HEK293T (cell line): ENCODE results near the gene MTX1.

ENCODE experiments used
- ELF4 ChIP-seq: fragments of 450-650 bp; IDR thresholded peaks from 2 replicates; pipeline ENCODE4 v1.6.1; 2017; ENCODE audit warnings: antibody characterized with exemption
- FOXA1 ChIP-seq: fragments of 450-650 bp; IDR thresholded peaks from 2 replicates; pipeline ENCODE4 v1.6.1; 2016; ENCODE audit warnings: mild to moderate bottlenecking
- FOXM1 ChIP-seq: fragments of 450-650 bp; IDR thresholded peaks from 2 replicates; pipeline ENCODE4 v1.6.1; 2017; ENCODE audit warnings: mild to moderate bottlenecking, borderline replicate concordance
- SP1 ChIP-seq: fragments of 450-650 bp; IDR thresholded peaks from 2 replicates; pipeline ENCODE4 v1.6.1; 2017
- TARDBP ChIP-seq: fragments of 450-650 bp; IDR thresholded peaks from 2 replicates; pipeline ENCODE4 v1.6.1; 2016
- TF ChIP-seq, protein P1 (sequence below): fragments of 450-650 bp; IDR thresholded peaks from 2 replicates; pipeline ENCODE4 v1.6.1; 2016

- TF ChIP-seq ELF4, result no peak
- TF ChIP-seq FOXA1, result no peak
- TF ChIP-seq SP1, result no peak
- TF ChIP-seq FOXM1, result no peak
- no peak for TF ChIP-seq TARDBP
- TF ChIP-seq, protein P1, sequence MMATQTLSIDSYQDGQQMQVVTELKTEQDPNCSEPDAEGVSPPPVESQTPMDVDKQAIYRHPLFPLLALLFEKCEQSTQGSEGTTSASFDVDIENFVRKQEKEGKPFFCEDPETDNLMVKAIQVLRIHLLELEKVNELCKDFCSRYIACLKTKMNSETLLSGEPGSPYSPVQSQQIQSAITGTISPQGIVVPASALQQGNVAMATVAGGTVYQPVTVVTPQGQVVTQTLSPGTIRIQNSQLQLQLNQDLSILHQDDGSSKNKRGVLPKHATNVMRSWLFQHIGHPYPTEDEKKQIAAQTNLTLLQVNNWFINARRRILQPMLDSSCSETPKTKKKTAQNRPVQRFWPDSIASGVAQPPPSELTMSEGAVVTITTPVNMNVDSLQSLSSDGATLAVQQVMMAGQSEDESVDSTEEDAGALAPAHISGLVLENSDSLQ, result no peak
Observed at GRCh38 chr1:155245163-155245524, 36.6 kb downstream of the MTX1 start.
